ENCODE results near the gene PLD6.

GRCh38 chr17:17159571-17159970 is 46.6 kb downstream of the PLD6 start:
- TF ChIP-seq, protein P1, sequence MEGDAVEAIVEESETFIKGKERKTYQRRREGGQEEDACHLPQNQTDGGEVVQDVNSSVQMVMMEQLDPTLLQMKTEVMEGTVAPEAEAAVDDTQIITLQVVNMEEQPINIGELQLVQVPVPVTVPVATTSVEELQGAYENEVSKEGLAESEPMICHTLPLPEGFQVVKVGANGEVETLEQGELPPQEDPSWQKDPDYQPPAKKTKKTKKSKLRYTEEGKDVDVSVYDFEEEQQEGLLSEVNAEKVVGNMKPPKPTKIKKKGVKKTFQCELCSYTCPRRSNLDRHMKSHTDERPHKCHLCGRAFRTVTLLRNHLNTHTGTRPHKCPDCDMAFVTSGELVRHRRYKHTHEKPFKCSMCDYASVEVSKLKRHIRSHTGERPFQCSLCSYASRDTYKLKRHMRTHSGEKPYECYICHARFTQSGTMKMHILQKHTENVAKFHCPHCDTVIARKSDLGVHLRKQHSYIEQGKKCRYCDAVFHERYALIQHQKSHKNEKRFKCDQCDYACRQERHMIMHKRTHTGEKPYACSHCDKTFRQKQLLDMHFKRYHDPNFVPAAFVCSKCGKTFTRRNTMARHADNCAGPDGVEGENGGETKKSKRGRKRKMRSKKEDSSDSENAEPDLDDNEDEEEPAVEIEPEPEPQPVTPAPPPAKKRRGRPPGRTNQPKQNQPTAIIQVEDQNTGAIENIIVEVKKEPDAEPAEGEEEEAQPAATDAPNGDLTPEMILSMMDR (IDR thresholded peaks at IDR 0.05; ENCODE audit: low read depth, low read length): no peak
- no peak for TF ChIP-seq POLR2A (IDR thresholded peaks at IDR 0.05; ENCODE audit: extremely low read depth, insufficient read length)
